OCI-LY3 (cell line): ENCODE results near the gene CXXC5.
"Not testable (repeated sequence)": the region's sequence is repeated elsewhere in the genome, so short reads cannot be mapped to it uniquely, and the experiment has no call there.

ENCODE experiments used
- H2AFZ ChIP-seq: fragments of 200-600, 300-600 bp; shearing (Covaris generic); 2 replicates; pipeline ENCODE4 v1.6.0; 2014; ENCODE audit warnings: antibody characterized with exemption, low read depth, low read length
- H3K27ac ChIP-seq: fragments of 200-600, 300-600 bp; sonication (generic); 2 replicates; pipeline ENCODE4 v1.5.1; 2014; ENCODE audit warnings: mild to moderate bottlenecking, low read length, moderate library complexity, mixed read lengths
- H3K27me3 ChIP-seq: fragments of 200-600, 300-600 bp; sonication (generic); 2 replicates; pipeline ENCODE4 v1.6.1; 2014; ENCODE audit warnings: low read depth, low read length, mixed read lengths
- H3K36me3 ChIP-seq: fragments of 200-600, 300-600 bp; sonication (generic); replicated peaks from 2 replicates; pipeline ENCODE3; 2014; ENCODE audit warnings: low read depth, low read length, mixed read lengths
- H3K4me1 ChIP-seq: fragments of 300-600, 200-600 bp; sonication (generic); 2 replicates; pipeline ENCODE4 v1.6.1; 2014; ENCODE audit warnings: low read length, mixed read lengths
- H3K4me2 ChIP-seq: fragments of 200-600, 300-600 bp; sonication (generic); 2 replicates; pipeline ENCODE4 v1.6.1; 2014; ENCODE audit warnings: low read length, mixed read lengths
- H3K4me3 ChIP-seq: fragments of 300-600, 200-600 bp; sonication (generic); 2 replicates; pipeline ENCODE4 v1.5.1; 2014; ENCODE audit warnings: antibody characterized with exemption, mild to moderate bottlenecking, low read length, moderate library complexity
- H3K79me2 ChIP-seq: fragments of 300-600, 200-600 bp; shearing (Covaris generic); 2 replicates; pipeline ENCODE4 v1.6.1; 2014; ENCODE audit warnings: mild to moderate bottlenecking, low read length, mixed read lengths
- H3K9ac ChIP-seq: fragments of 300-600, 200-600 bp; shearing (Covaris generic); 2 replicates; pipeline ENCODE4 v1.6.0; 2014; ENCODE audit warnings: mild to moderate bottlenecking, low read length, moderate library complexity
- H3K9me3 ChIP-seq: fragments of 200-600, 300-600 bp; shearing (Covaris generic); 2 replicates; pipeline ENCODE4 v1.6.1; 2014; ENCODE audit warnings: low read length, mixed read lengths; ENCODE audit not compliant: insufficient read depth
- H4K20me1 ChIP-seq: fragments of 200-600, 300-600 bp; sonication (generic); 2 replicates; pipeline ENCODE4 v1.6.1; 2016; ENCODE audit warnings: low read length, mixed read lengths; ENCODE audit not compliant: insufficient read depth
- EZH2phosphoT487 ChIP-seq: fragments of 200-600 bp; shearing (Covaris generic); IDR thresholded peaks from 2 replicates; pipeline ENCODE4 v1.6.1; 2018; ENCODE audit warnings: antibody characterized with exemption, mixed run types, low read depth
- TF ChIP-seq, protein P1 (sequence below): fragments of 200-600, 300-600 bp; sonication (generic); IDR thresholded peaks from 2 replicates; pipeline ENCODE4 v1.5.1; 2014; ENCODE audit warnings: antibody characterized with exemption, low read length, low read depth

Gene CXXC5

DNA sequence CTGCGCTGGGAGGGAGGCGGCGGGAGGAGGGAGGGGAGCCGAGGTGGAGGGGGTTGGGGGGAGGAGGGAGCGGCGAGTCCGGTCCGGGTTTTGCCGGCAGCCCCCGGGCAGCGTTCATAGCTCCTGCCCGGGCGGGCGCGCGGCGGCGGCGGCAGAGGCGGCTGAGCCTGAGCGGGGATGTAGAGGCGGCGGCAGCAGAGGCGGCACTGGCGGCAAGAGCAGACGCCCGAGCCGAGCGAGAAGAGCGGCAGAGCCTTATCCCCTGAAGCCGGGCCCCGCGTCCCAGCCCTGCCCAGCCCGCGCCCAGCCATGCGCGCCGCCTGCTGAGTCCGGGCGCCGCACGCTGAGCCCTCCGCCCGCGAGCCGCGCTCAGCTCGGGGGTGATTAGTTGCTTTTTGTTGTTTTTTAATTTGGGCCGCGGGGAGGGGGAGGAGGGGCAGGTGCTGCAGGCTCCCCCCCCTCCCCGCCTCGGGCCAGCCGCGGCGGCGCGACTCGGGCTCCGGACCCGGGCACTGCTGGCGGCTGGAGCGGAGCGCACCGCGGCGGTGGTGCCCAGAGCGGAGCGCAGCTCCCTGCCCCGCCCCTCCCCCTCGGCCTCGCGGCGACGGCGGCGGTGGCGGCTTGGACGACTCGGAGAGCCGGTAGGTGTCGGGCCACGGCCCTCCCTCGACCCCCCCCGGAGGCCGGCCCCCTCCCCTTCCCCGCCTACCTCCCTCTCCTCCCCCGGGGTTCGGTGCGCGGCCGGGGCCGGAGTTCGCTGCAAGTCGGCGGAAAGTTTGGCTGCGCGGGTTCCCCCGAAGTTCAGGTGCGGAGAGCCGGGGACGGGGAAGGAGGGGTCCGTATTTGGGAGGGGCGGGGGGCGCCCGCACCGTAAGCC is at the start of gene CXXC5:
Gene CXXC5, plus strand, starts transcription at position 145 of the 877 bp plus-strand sequence. CDS start 32,175 bp downstream, outside the sequence.
- Histone ChIP-seq H3K4me3 (peak within 1 kb of the TSS; percentile 88), H3K36me3 (no peaks in the 10 kb centered on the region), H3K9me3 (no peaks in the 10 kb centered on the region), H4K20me1 (peaks cover 17% of the 10 kb centered on the region), H3K9ac (peak within 1 kb of the TSS; percentile 93), H2AFZ (no peak within 1 kb of the TSS), H3K79me2 (peaks cover 60% of the 10 kb centered on the region), H3K27ac (peak within 1 kb of the TSS; percentile 87), H3K27me3 (peaks cover 6% of the 10 kb centered on the region; the same call in 1 of the 2 replicates), H3K4me2 (peak within 1 kb of the TSS; percentile 98), H3K4me1 (peaks cover 40% of the 10 kb centered on the region)
- TF ChIP-seq, protein P1, sequence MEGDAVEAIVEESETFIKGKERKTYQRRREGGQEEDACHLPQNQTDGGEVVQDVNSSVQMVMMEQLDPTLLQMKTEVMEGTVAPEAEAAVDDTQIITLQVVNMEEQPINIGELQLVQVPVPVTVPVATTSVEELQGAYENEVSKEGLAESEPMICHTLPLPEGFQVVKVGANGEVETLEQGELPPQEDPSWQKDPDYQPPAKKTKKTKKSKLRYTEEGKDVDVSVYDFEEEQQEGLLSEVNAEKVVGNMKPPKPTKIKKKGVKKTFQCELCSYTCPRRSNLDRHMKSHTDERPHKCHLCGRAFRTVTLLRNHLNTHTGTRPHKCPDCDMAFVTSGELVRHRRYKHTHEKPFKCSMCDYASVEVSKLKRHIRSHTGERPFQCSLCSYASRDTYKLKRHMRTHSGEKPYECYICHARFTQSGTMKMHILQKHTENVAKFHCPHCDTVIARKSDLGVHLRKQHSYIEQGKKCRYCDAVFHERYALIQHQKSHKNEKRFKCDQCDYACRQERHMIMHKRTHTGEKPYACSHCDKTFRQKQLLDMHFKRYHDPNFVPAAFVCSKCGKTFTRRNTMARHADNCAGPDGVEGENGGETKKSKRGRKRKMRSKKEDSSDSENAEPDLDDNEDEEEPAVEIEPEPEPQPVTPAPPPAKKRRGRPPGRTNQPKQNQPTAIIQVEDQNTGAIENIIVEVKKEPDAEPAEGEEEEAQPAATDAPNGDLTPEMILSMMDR: no peak
- no peak for TF ChIP-seq EZH2phosphoT487

DNA sequence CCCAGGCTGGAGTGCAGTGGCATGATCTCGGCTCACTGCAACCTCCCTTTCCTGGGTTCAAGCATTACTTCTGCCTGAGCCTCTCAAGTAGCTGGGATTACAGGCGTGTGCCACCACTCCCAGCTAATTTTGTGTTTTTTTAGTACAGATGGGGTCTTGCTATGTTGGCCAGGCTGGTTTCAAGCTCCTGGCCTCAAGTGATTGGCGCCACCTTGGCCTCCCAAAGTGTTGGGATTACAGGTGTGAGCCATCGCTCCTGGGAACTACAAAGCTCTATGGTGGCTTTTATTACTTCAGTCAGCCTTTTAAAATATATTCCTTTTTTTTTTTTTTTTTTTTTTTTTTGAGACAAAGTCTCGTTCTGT is 49.6 kb upstream of the CXXC5 start:
- not testable (repeated sequence) for H3K27ac ChIP-seq, H3K9ac ChIP-seq, H3K9me3 ChIP-seq, H3K4me1 ChIP-seq, H3K27me3 ChIP-seq, H3K4me2 ChIP-seq, H3K36me3 ChIP-seq, H3K4me3 ChIP-seq, H2AFZ ChIP-seq
- Histone ChIP-seq H4K20me1 (peaks cover 10% of the 10 kb centered on the region; the same call in 1 of the 2 replicates), H3K79me2 (peaks cover 71% of the 10 kb centered on the region)

DNA sequence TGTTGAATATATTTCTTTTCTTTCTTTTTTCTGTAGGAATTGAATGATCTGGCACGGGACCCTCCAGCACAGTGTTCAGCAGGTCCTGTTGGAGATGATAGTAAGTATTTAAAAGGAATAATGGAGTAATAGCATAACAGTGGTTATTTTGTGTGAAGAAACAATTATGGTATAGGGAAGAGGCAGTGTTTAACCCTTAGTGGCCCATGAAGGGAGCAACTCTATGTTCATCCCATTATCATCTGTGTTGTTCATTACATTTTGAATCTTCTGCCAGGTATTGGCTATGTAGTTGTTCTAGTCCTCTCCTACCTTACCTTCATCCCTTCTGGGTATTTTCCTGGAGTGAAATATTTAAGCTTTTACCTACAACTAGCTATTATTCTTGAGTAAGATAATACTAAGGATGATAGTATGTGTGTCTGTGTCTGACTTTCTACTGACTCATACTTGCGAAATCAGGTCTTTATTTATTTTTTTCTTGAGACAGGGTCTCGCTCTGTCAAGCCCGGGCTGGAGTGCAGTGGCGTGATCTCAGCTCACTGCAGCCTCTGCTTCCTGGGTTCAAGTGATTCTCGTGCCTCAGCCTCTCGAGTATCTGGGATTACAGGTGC is 47.7 kb upstream of the CXXC5 start:
- TF ChIP-seq, protein P1: no peak
- TF ChIP-seq EZH2phosphoT487: no peak
- no peak overlapping the region for H3K4me3 ChIP-seq
- 0 out of 2 replicates have a peak, but pooled peaks cover 10% of the 10 kb centered on the region for H4K20me1 ChIP-seq
- H3K79me2 ChIP-seq: peaks cover 57% of the 10 kb centered on the region
- H3K4me2 ChIP-seq: no peak overlapping the region
- H3K27me3 ChIP-seq: no peaks in the 10 kb centered on the region
- H3K9me3 ChIP-seq: no peaks in the 10 kb centered on the region
- peaks cover 4% of the 10 kb centered on the region for H3K36me3 ChIP-seq
- H3K9ac ChIP-seq: no peak overlapping the region
- no peak overlapping the region for H2AFZ ChIP-seq
- H3K27ac ChIP-seq: no peak overlapping the region
- H3K4me1 ChIP-seq: no peaks in the 10 kb centered on the region

DNA sequence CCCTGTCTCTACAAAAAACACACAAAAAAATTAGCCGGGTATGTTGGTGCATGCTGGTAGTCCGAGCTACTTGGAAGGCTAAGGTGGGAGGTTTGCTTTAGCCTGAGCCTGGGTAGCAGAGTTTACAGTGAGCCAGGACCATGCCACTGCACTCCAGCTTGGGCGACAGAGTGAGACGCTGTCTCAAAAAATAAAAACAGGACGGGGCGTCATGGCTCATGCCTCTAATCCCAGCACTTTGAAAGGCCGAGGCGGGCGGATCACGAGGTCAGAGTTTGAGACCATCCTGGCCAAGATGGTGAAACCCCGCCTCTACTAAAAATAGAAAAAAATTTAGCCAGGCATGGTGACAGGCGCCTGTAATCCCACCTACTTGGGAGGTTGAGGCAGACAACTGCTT is 46.7 kb upstream of the CXXC5 start:
- H3K79me2 ChIP-seq: peaks cover 48% of the 10 kb centered on the region
- TF ChIP-seq, protein P1: no peak
- TF ChIP-seq EZH2phosphoT487: no peak

DNA sequence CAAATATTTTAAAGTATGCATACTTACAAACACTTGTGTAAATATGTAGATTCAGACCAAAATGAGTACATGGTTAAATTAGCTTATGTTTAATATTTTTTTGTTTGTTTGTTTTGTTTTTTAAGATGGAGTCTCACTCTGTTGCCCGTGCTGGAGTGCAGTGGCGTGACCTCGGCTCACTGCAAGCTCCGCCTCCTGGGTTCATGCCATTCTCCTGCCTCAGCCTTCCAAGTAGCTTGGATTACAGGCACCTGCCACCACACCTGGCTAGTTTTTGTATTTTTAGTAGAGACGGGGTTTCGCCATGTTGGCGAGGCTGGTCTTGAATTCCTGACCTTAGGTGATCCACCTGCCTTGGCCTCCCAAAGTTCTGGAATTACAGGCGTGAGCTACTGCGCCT is 46.2 kb upstream of the CXXC5 start:
- H3K4me3 ChIP-seq, H3K9ac ChIP-seq, H3K9me3 ChIP-seq, H3K36me3 ChIP-seq, H3K4me1 ChIP-seq, H3K4me2 ChIP-seq, H3K27ac ChIP-seq, H2AFZ ChIP-seq, H3K27me3 ChIP-seq: not testable (repeated sequence)
- Histone ChIP-seq H3K79me2 (peaks cover 49% of the 10 kb centered on the region), H4K20me1 (0 out of 2 replicates have a peak, but pooled peaks cover 10% of the 10 kb centered on the region)

More for the DNA sequence above, 46.7 kb upstream of the CXXC5 start:
- no peak overlapping the region for H3K27ac ChIP-seq
- peaks cover 4% of the 10 kb centered on the region for H3K36me3 ChIP-seq
- H3K4me2 ChIP-seq: no peak overlapping the region
- no peaks in the 10 kb centered on the region for H3K4me1 ChIP-seq
- 0 out of 2 replicates have a peak, but pooled peaks cover 10% of the 10 kb centered on the region for H4K20me1 ChIP-seq
- no peaks in the 10 kb centered on the region for H3K9me3 ChIP-seq
- H3K9ac ChIP-seq: no peak overlapping the region
- no peaks in the 10 kb centered on the region for H3K27me3 ChIP-seq
- no peak overlapping the region for H3K4me3 ChIP-seq
- no peak overlapping the region for H2AFZ ChIP-seq
